Osteoblast (primary cell): ENCODE data around the gene PTPRN2. TPM values are rescaled to one million over a fixed set of nuclear protein-coding genes. Genes with fewer than 3 reads are reported as not detected.

Experiments used
- DNase-seq: peaks from one replicate; pipeline ENCODE4 v3.0.0; 2011; ENCODE audit warnings: low spot score, mixed read lengths; ENCODE audit not compliant: insufficient read length; ENCODE audit errors: missing footprints
- H2AFZ ChIP-seq: 2 replicates; pipeline ENCODE4 v1.6.0; 2011; ENCODE audit warnings: mild to moderate bottlenecking, low read length
- H3K27ac ChIP-seq: 2 replicates; pipeline ENCODE4 v1.5.1; 2011; ENCODE audit warnings: mild to moderate bottlenecking, low read depth, low read length, moderate library complexity
- H3K27me3 ChIP-seq: 2 replicates; pipeline ENCODE4 v1.6.0; 2012; ENCODE audit warnings: mild to moderate bottlenecking, control low read depth, inconsistent platforms, low read length, moderate library complexity; ENCODE audit not compliant: insufficient read depth
- H3K36me3 ChIP-seq: 2 replicates; pipeline ENCODE4 v1.5.1; 2011; ENCODE audit warnings: mild to moderate bottlenecking, low read length, control low read depth, moderate library complexity; ENCODE audit not compliant: insufficient read depth
- H3K4me1 ChIP-seq: 2 replicates; pipeline ENCODE4 v1.5.1; 2011; ENCODE audit warnings: mild to moderate bottlenecking, low read length, control low read depth, moderate library complexity; ENCODE audit not compliant: insufficient read depth
- H3K4me2 ChIP-seq: 2 replicates; pipeline ENCODE4 v1.6.0; 2011; ENCODE audit warnings: mild to moderate bottlenecking, low read length; ENCODE audit not compliant: insufficient read depth
- H3K4me3 ChIP-seq: fragments of 200-600 bp; sonication (generic); 3 replicates; pipeline ENCODE4 v1.5.1; 2012; ENCODE audit warnings: mild to moderate bottlenecking, low read length, inconsistent platforms; ENCODE audit not compliant: insufficient read depth
- H3K79me2 ChIP-seq: 2 replicates; pipeline ENCODE4 v1.6.0; 2012; ENCODE audit warnings: mild to moderate bottlenecking, low read length, control low read depth, inconsistent platforms; ENCODE audit not compliant: insufficient read depth
- H3K9me3 ChIP-seq: 2 replicates; pipeline ENCODE4 v1.5.1; 2011; ENCODE audit warnings: low read depth, low read length, control low read depth
- H4K20me1 ChIP-seq: 2 replicates; pipeline ENCODE4 v1.6.0; 2012; ENCODE audit warnings: mild to moderate bottlenecking, low read length, control low read depth; ENCODE audit not compliant: insufficient read depth
- CTCF ChIP-seq: IDR thresholded peaks from 2 replicates; pipeline ENCODE4 v1.5.1; 2011; ENCODE audit warnings: mild to moderate bottlenecking, low read depth, low read length, moderate library complexity; ENCODE audit errors: extremely low read depth
- total RNA-seq: library from RNA; depleted of rRNA; stranded (reverse); fragments of >200 nt; gene quantifications from 2 replicates; pipeline ENCODE4 v1.2.3, GENCODE V29; 2012

The PTPRN2 gene
- total RNA-seq, 1 donor: 0.36 TPM

- no peaks in the 10 kb centered on the region for H3K27me3 ChIP-seq
- H3K9me3 ChIP-seq: no peaks in the 10 kb centered on the region
- TF ChIP-seq CTCF: no peak
- no peak for DNase-seq
- no peaks in the 10 kb centered on the region for H3K79me2 ChIP-seq
- H3K36me3 ChIP-seq: no peaks in the 10 kb centered on the region
- H2AFZ ChIP-seq: no peak overlapping the region
- no peak overlapping the region for H3K4me2 ChIP-seq
- H3K27ac ChIP-seq: no peak overlapping the region
- no peaks in the 10 kb centered on the region for H3K4me1 ChIP-seq
- no peaks in the 10 kb centered on the region for H4K20me1 ChIP-seq
- H3K4me3 ChIP-seq: no peak overlapping the region
Measured at GRCh38 chr7:158520825-158521224, 66.8 kb downstream of the PTPRN2 start.

GRCh38 chr7:158519633-158520174, 67.9 kb downstream of the PTPRN2 start:
- no peaks in the 10 kb centered on the region for H3K79me2 ChIP-seq
- no peaks in the 10 kb centered on the region for H3K9me3 ChIP-seq
- no peak for TF ChIP-seq CTCF
- no peak overlapping the region for H3K4me3 ChIP-seq
- no peak overlapping the region for H2AFZ ChIP-seq
- H3K27me3 ChIP-seq: no peaks in the 10 kb centered on the region
- no peaks in the 10 kb centered on the region for H3K36me3 ChIP-seq
- H3K4me1 ChIP-seq: no peaks in the 10 kb centered on the region
- H3K27ac ChIP-seq: no peak overlapping the region
- no peaks in the 10 kb centered on the region for H4K20me1 ChIP-seq
- H3K4me2 ChIP-seq: no peak overlapping the region
- no peak for DNase-seq

GRCh38 chr7:158518980-158519632, 68.5 kb downstream of the PTPRN2 start:
- no peak overlapping the region for H2AFZ ChIP-seq
- TF ChIP-seq CTCF: no peak
- no peak overlapping the region for H3K4me2 ChIP-seq
- no peak overlapping the region for H3K27ac ChIP-seq
- H3K4me1 ChIP-seq: no peaks in the 10 kb centered on the region
- H3K36me3 ChIP-seq: no peaks in the 10 kb centered on the region
- H3K4me3 ChIP-seq: no peak overlapping the region
- no peak for DNase-seq
- H3K27me3 ChIP-seq: no peaks in the 10 kb centered on the region
- no peaks in the 10 kb centered on the region for H3K79me2 ChIP-seq
- no peaks in the 10 kb centered on the region for H4K20me1 ChIP-seq
- H3K9me3 ChIP-seq: no peaks in the 10 kb centered on the region

DNA sequence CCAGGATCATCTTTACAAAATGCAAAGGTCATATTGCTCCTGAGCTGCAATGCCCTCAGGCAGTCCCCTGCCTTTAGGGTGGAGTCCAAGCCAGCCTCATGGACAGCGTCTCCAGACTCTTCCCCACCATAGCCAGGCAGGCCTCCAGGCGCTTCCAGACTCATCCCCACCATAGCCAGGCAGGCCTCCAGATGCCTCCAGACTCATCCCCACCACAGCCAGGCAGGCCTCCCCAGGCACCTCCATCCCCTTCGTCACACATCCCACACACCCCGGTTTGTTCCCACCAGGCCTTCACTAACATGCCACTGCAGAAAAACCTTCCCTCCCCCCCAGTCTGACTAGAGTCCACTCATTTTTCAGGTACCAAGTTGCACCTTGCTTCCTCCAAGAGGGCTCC, 70.1 kb downstream of the PTPRN2 start:
- no peaks in the 10 kb centered on the region for H3K79me2 ChIP-seq
- no peaks in the 10 kb centered on the region for H4K20me1 ChIP-seq
- H3K27ac ChIP-seq: no peak overlapping the region
- no peak overlapping the region for H3K4me3 ChIP-seq
- no peak for TF ChIP-seq CTCF
- no peaks in the 10 kb centered on the region for H3K36me3 ChIP-seq
- H3K27me3 ChIP-seq: no peaks in the 10 kb centered on the region
- no peaks in the 10 kb centered on the region for H3K4me1 ChIP-seq
- no peak overlapping the region for H2AFZ ChIP-seq
- no peaks in the 10 kb centered on the region for H3K9me3 ChIP-seq
- H3K4me2 ChIP-seq: no peak overlapping the region
- DNase-seq: no peak
